Muscle of arm (tissue), 12 donors: ENCODE results near the gene TREML2. TPM values are rescaled to one million over a fixed set of nuclear protein-coding genes. Genes with fewer than 3 reads are reported as not detected.

ENCODE experiments used
- DNase-seq: peaks from one replicate; pipeline ENCODE4 v3.0.0-alpha.2; 2013
- polyA plus RNA-seq, 12 donors: library from polyadenylated mRNA; unstranded; fragments of 120-200 nt; gene quantifications; one replicate each; pipeline ENCODE4 v1.2.1, GENCODE V29; 2013; ENCODE audit not compliant: insufficient read length in 12 of 12

The TREML2 gene
- polyA plus RNA-seq, 12 donors, result 0.08 to 0.58 (median 0.14) TPM; not detected in 3

- no peak for DNase-seq
Measured at GRCh38 chr6:41177287-41177686, 23.7 kb downstream of the TREML2 start.

GRCh38 chr6:41176189-41176588, 24.8 kb downstream of the TREML2 start:
- DNase-seq, result no peak

GRCh38 chr6:41175084-41175483, 25.9 kb downstream of the TREML2 start:
- no peak for DNase-seq

- DNase-seq, result no peak
Measured at GRCh38 chr6:41174610-41175009, 26.3 kb downstream of the TREML2 start.

- DNase-seq, result no peak
Measured at GRCh38 chr6:41171908-41172307, 29.0 kb downstream of the TREML2 start.

GRCh38 chr6:41170547-41171160, 30.3 kb downstream of the TREML2 start:
- no peak for DNase-seq

GRCh38 chr6:41167173-41167963, 33.6 kb downstream of the TREML2 start:
- DNase-seq, result no peak

- no peak for DNase-seq
Measured at GRCh38 chr6:41164551-41165120, 36.3 kb downstream of the TREML2 start.

GRCh38 chr6:41163419-41163717, 37.6 kb downstream of the TREML2 start:
- no peak for DNase-seq

GRCh38 chr6:41162687-41163418, 38.1 kb downstream of the TREML2 start, which contains the start of gene TREM2:
Gene TREM2, minus strand, starts transcription at chr6:41163116. Its CDS starts 34 bp downstream, at chr6:41163082.
- no peak for DNase-seq

- DNase-seq, result no peak
Measured at GRCh38 chr6:41161851-41162552, 38.9 kb downstream of the TREML2 start.

GRCh38 chr6:41161380-41161779, 39.6 kb downstream of the TREML2 start:
- DNase-seq, result no peak

- DNase-seq, result no peak
Measured at GRCh38 chr6:41160933-41161332, 40.0 kb downstream of the TREML2 start.

GRCh38 chr6:41159415-41160082, 41.4 kb downstream of the TREML2 start:
- no peak for DNase-seq

- DNase-seq, result no peak
Measured at GRCh38 chr6:41157323-41157722, 43.6 kb downstream of the TREML2 start.

GRCh38 chr6:41156771-41157170, 44.2 kb downstream of the TREML2 start:
- no peak for DNase-seq

- no peak for DNase-seq
Measured at GRCh38 chr6:41156001-41156400, 44.9 kb downstream of the TREML2 start.

GRCh38 chr6:41155132-41155805, 45.7 kb downstream of the TREML2 start:
- no peak for DNase-seq

GRCh38 chr6:41153992-41154625, 46.8 kb downstream of the TREML2 start, which contains the start of gene TREML1:
Gene TREML1, minus strand, starts transcription at chr6:41154347. Its CDS starts 59 bp downstream, at chr6:41154288.
- no peak for DNase-seq

GRCh38 chr6:41153451-41153850, 47.5 kb downstream of the TREML2 start:
- no peak for DNase-seq
